ENCODE results near the gene MIPEP. TPM values are rescaled to one million over a fixed set of nuclear protein-coding genes. Genes with fewer than 3 reads are reported as not detected.

Gene MIPEP
- total and polyA plus RNA-seq, 10 of the 15 experiments (the other 5 are each of a cell fraction or from before 2014, with no cell fraction given) = 15.6 to 56.2 (median 29.8) TPM

DNA sequence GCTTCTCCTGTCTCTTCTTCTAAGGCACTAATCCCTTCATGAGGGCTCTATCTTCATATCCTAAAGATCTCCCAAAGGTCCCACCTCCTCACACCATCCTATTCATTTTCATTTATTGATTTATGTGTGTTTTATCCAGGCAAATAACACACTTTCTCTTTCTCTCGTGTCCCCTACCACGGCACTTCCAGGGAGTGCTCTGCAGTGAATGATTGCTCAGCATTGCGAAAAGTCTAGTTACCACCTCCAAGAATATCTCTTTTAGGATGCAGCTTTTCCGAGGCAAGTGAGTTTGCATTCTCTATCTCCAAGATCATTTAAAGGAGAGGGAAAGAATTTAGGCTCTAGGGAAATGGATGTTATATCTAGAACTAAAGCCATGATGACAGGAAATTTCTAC is 101.7 kb downstream of the MIPEP start:
- Histone ChIP-seq H3K9me3 (replicated peaks; ENCODE audit: control insufficient read depth, insufficient read depth, low read length) (no peaks in the 10 kb centered on the region; the same call in 2 of the 3 replicates), H3K36me3 (ENCODE audit: control insufficient read depth in 2 of 2, insufficient read depth in 2 of 2, low read length in 1 of 2) (no peaks in the 10 kb centered on the region; a peak in 1 of 4 replicates), H3K4me1 (ENCODE audit: control insufficient read depth, insufficient read depth, low read length) (peaks cover 13% of the 10 kb centered on the region), H3K27ac (ENCODE audit: control insufficient read depth, insufficient read depth) (no peak overlapping the region), H3K4me3 (no peak overlapping the region), H2AFZ (ENCODE audit: control insufficient read depth, low read depth, low read length) (no peak overlapping the region), H3K27me3 (replicated peaks in 1 of 2; ENCODE audit: control insufficient read depth in 2 of 2, insufficient read depth in 2 of 2, low read length in 1 of 2) (no peaks in the 10 kb centered on the region), H3K79me2 (ENCODE audit: control insufficient read depth, insufficient read depth, low read length) (no peaks in the 10 kb centered on the region), H4K20me1 (ENCODE audit: control insufficient read depth, insufficient read depth) (no peaks in the 10 kb centered on the region), H3K9ac (ENCODE audit: control insufficient read depth, insufficient read depth, low read length) (no peak overlapping the region), H3K4me2 (ENCODE audit: control insufficient read depth, insufficient read depth) (no peak overlapping the region)
- ChIA-PET RAD21 (ENCODE audit: unreplicated experiment) (no interaction called here), SMC1A (ENCODE audit: uncharacterized antibody, unreplicated experiment) (no interaction called here), POLR2A (no interaction called here), CTCF (interaction anchor here (2.9 kb wide), 1 partner anchor 10 kb away, joined by 17 read pairs; no protein-coding TSS in a partner anchor)
- TF ChIP-seq CHD2 (IDR thresholded peaks at IDR 0.05; ENCODE audit: borderline replicate concordance, low read depth, low read length) = no peak
- TF ChIP-seq SKIL (IDR thresholded peaks at IDR 0.05; ENCODE audit: low read depth, poor library complexity, severe bottlenecking) = no peak
- no peak for TF ChIP-seq NFYA (IDR thresholded peaks at IDR 0.05; ENCODE audit: borderline replicate concordance, low read depth, low read length)
- no peak for TF ChIP-seq KDM1A (IDR thresholded peaks at IDR 0.05; ENCODE audit: borderline replicate concordance)
- TF ChIP-seq MYB (IDR thresholded peaks at IDR 0.05; ENCODE audit: borderline replicate concordance, low read depth, low read length) = no peak
- TF ChIP-seq IKZF2 (IDR thresholded peaks at IDR 0.05) = no peak
- no peak for TF ChIP-seq IRF3 (IDR thresholded peaks at IDR 0.05)
- no peak for TF ChIP-seq TCF3 (IDR thresholded peaks at IDR 0.05; ENCODE audit: borderline replicate concordance, insufficient read depth, low read depth, low read length)
- TF ChIP-seq RB1 (IDR thresholded peaks at IDR 0.05; ENCODE audit: borderline replicate concordance) = no peak
- TF ChIP-seq ZNF274 (IDR thresholded peaks at IDR 0.05; ENCODE audit: insufficient read depth, insufficient read length) = no peak
- WGBS (ENCODE audit: insufficient coverage, insufficient replicate concordance, low lambda C conversion rate, missing lambda C conversion rate) = 81% methylated on average over 4 of the region's 4 CpGs
- intact Hi-C loops (cut with micrococcal nuclease; ENCODE audit: unreplicated experiment) = no loop called here
- ATAC-seq (no peak), FAIRE-seq (no peak), DNase-seq (ENCODE audit: low read depth, low spot score) (no peak)
- no TSS peak for BruUV-seq (replicated peaks)
- in situ Hi-C loops (cut with MboI) = no loop called here

All from GM12878 (cell line).